Nephron progenitor cell (in vitro differentiated cells): Measurements from ENCODE around the gene PRKX.
"Not testable (repeated sequence)": the region's sequence is repeated elsewhere in the genome, so short reads cannot be mapped to it uniquely, and the experiment has no call there.

ENCODE experiments used
- DNase-seq: peaks from one replicate; pipeline ENCODE4 v3.0.0; 2021
- H3K27ac Mint-ChIP-seq: 2 replicates; pipeline ENCODE4 v1.8.0; 2021; ENCODE audit warnings: mild to moderate bottlenecking, moderate library complexity, mixed read lengths
- H3K27me3 Mint-ChIP-seq: 2 replicates; pipeline ENCODE4 v1.8.0; 2021; ENCODE audit warnings: mild to moderate bottlenecking, low read depth, mixed read lengths; ENCODE audit not compliant: poor library complexity
- H3K36me3 Mint-ChIP-seq: 2 replicates; pipeline ENCODE4 v1.8.0; 2021; ENCODE audit warnings: low read depth, mixed read lengths
- H3K4me1 Mint-ChIP-seq: 2 replicates; pipeline ENCODE4 v1.8.0; 2021; ENCODE audit warnings: mixed read lengths
- H3K4me3 Mint-ChIP-seq: 2 replicates; pipeline ENCODE4 v1.8.0; 2021; ENCODE audit warnings: mild to moderate bottlenecking, moderate library complexity, mixed read lengths
- H3K9me3 Mint-ChIP-seq: 2 replicates; pipeline ENCODE4 v1.8.0; 2021; ENCODE audit warnings: mild to moderate bottlenecking, moderate library complexity, mixed read lengths
- TF ChIP-seq, protein P1 (sequence below): fragments of 200-600 bp; sonication (generic); IDR thresholded peaks from 2 replicates; pipeline ENCODE4 v1.5.0; 2021; ENCODE audit warnings: antibody characterized with exemption

The PRKX gene

DNA sequence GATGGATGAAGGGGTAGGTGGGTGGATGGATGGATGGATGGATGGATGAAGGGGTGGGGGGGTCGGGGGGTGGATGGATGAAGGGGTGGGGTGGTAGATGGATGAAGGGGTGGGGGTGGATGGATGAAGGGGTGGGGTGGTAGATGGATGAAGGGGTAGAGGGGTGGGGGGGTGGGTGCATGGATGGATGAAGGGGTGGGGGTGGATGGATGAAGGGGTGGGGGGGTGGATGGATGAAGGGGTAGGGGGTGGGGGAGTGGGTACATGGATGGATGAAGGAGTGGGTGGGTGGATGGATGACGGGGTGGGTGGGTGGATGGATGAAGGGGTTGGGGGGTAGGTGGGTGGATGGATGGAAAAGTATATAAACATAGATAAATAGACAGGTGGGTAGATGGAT lies 74.2 kb downstream of the PRKX start:
- TF ChIP-seq, protein P1, sequence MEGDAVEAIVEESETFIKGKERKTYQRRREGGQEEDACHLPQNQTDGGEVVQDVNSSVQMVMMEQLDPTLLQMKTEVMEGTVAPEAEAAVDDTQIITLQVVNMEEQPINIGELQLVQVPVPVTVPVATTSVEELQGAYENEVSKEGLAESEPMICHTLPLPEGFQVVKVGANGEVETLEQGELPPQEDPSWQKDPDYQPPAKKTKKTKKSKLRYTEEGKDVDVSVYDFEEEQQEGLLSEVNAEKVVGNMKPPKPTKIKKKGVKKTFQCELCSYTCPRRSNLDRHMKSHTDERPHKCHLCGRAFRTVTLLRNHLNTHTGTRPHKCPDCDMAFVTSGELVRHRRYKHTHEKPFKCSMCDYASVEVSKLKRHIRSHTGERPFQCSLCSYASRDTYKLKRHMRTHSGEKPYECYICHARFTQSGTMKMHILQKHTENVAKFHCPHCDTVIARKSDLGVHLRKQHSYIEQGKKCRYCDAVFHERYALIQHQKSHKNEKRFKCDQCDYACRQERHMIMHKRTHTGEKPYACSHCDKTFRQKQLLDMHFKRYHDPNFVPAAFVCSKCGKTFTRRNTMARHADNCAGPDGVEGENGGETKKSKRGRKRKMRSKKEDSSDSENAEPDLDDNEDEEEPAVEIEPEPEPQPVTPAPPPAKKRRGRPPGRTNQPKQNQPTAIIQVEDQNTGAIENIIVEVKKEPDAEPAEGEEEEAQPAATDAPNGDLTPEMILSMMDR, result no peak
- no peaks in the 10 kb centered on the region for H3K27me3 Mint-ChIP-seq
- H3K4me3 Mint-ChIP-seq, result no peak overlapping the region
- H3K4me1 Mint-ChIP-seq, result peaks cover 8% of the 10 kb centered on the region
- no peak for DNase-seq
- H3K9me3 Mint-ChIP-seq, result peaks cover 13% of the 10 kb centered on the region
- no peak overlapping the region for H3K27ac Mint-ChIP-seq
- peaks cover 46% of the 10 kb centered on the region for H3K36me3 Mint-ChIP-seq

DNA sequence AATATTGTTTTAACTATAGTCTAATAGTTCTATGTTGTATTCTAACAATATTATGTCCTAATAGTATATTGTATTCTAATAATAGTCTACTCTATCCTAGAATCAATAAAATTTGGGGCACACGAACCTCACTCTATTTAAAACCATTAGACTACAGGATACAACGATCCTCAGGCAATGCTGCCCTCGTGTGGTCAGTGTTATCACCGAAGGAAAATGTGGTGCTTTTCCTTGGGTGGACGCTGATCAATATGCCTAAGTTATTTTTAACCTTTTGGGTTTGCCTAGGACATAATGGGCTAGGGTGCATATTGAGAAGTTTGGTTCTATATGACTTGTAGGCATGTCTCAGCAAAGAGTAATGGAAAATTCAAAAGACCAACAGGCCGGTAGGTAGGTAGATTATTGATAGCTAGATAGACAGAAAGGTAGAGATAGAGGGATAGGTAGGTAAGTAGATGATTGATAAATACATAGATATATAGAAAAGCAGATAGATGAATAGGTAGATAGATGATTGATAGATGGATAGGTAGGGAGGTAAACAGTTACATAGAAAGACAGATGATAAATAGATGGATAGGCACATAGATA lies 75.1 kb downstream of the PRKX start:
- Mint-ChIP-seq H3K36me3 (peaks cover 44% of the 10 kb centered on the region), H3K9me3 (peaks cover 4% of the 10 kb centered on the region), H3K27me3 (no peaks in the 10 kb centered on the region), H3K4me3 (no peak overlapping the region), H3K4me1 (peaks cover 8% of the 10 kb centered on the region), H3K27ac (no peak overlapping the region)
- TF ChIP-seq, protein P1, result peak; percentile 83
- peak; percentile 74 for DNase-seq

DNA sequence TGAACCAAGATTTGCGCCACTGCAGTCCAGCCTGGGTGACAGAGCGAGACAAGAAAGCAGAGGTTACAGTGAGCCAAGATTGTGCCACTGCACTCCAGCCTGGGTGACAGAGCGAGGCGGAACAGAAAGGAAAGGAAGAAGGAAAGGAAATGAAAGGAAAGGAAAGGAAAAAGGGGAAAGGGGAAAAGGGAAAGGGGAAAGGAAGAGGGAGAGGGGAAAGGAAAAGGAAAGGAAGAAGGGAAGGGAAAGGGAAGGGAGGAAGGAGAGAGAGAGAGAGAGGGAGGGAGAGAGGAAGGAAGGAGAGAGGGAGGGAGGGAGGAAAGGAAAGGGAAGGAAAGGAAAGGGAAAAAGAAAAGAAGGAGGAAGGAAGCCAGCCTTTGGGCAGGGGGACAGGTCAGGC lies 76.6 kb downstream of the PRKX start:
- Mint-ChIP-seq H3K4me3 (no peak overlapping the region), H3K4me1 (peaks cover 8% of the 10 kb centered on the region), H3K9me3 (peaks cover 10% of the 10 kb centered on the region), H3K36me3 (peaks cover 45% of the 10 kb centered on the region), H3K27ac (peak overlapping the region; percentile 25), H3K27me3 (no peaks in the 10 kb centered on the region)
- TF ChIP-seq, protein P1, result no peak
- no peak for DNase-seq

DNA sequence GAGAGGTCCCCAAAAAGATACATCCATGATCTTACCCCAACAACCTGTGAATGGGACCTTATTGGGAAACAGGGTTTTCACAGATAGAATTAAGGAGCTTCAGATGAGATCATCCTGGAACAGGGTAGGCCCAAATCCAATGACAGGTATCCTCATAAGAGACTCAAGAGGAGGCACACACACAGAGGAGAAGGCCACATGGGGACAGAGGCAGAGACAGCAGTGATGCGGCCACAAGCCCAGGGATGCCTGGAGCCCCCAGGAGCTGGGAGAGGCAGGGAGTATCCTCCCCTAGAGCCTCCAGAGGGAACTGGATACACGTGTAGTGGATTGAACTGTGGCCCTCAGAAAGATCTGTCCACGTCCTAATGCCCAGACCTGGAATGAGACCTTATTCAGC lies 82.3 kb downstream of the PRKX start:
- no peak overlapping the region for H3K4me3 Mint-ChIP-seq
- no peak overlapping the region for H3K27ac Mint-ChIP-seq
- no peaks in the 10 kb centered on the region for H3K4me1 Mint-ChIP-seq
- TF ChIP-seq, protein P1, result no peak
- no peak for DNase-seq
- H3K27me3 Mint-ChIP-seq, result peaks cover 3% of the 10 kb centered on the region
- peaks cover 88% of the 10 kb centered on the region for H3K36me3 Mint-ChIP-seq
- peaks cover 28% of the 10 kb centered on the region for H3K9me3 Mint-ChIP-seq

DNA sequence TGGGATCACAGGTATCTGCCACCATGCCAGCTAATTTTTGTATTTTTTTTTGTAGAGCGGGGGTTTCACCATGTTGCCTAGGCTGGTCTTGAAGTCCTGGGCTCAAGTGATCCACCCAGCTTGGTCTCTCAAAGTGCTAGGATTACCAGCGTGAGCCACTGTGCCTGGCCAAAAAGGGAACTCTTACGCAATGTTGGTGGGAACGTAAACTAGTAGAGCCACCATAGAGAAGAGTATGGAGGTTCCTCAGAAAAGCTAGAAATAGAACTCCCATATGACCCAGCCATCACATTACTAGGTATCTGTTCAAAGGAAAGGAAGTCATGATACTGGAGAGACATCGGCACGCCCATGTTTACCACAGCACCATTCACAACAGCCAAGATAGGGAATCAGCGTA lies 85.9 kb downstream of the PRKX start:
- H3K4me1 Mint-ChIP-seq, result peaks cover 7% of the 10 kb centered on the region
- no peak overlapping the region for H3K27ac Mint-ChIP-seq
- H3K27me3 Mint-ChIP-seq, result peaks cover 3% of the 10 kb centered on the region
- no peak for DNase-seq
- peaks cover 94% of the 10 kb centered on the region for H3K36me3 Mint-ChIP-seq
- H3K9me3 Mint-ChIP-seq, result peaks cover 26% of the 10 kb centered on the region
- TF ChIP-seq, protein P1, result no peak
- no peak overlapping the region for H3K4me3 Mint-ChIP-seq

DNA sequence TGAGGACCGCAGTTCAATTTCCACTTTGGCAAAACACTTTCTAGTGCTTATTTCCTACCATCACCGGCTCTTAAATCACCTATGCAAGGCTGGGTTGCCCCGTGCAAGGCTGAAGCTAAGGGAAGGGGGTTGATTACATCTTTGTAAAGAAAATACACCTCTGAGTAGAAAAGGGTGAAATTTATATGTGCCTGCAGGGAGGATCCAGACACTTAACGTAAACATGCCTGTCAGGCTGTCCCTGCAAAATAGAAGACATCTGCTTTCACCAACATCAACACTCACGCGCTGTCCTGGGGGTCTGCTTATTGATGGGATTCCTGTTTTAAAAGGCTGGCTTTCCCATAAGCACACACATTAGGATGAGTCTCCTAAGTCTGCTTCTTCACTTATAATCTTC lies 92.0 kb downstream of the PRKX start:
- Mint-ChIP-seq H3K36me3 (peaks cover 85% of the 10 kb centered on the region), H3K9me3 (no peaks in the 10 kb centered on the region), H3K4me3 (no peak overlapping the region), H3K4me1 (peaks cover 29% of the 10 kb centered on the region), H3K27ac (peak overlapping the region; percentile 98), H3K27me3 (no peaks in the 10 kb centered on the region)
- DNase-seq, result no peak
- TF ChIP-seq, protein P1, result no peak

DNA sequence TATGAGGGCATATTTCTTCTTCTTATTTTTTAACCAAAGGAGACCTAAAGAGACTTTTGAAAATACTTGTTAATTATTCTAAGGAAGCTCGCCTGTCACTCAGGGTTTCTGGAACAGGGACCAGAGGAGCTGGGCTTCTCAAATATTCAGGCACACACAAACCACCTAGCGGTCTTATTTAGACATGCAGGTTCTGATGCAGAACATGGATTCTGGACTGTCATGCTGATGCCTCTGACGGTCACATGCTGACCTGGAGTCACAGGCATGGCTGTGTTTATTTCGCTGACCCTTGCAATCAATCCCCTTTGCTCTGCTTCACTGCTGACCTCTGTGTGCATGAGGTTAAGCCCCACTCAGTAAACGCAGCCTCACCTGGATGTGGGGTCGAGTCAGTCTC lies 101.7 kb downstream of the PRKX start:
- H3K4me3 Mint-ChIP-seq, H3K27me3 Mint-ChIP-seq, DNase-seq, H3K4me1 Mint-ChIP-seq, H3K9me3 Mint-ChIP-seq: not testable (repeated sequence)
- peak overlapping the region; percentile 59 for H3K27ac Mint-ChIP-seq
- peaks cover 84% of the 10 kb centered on the region for H3K36me3 Mint-ChIP-seq
